IMR-90 (cell line): ENCODE results near the gene DAB1. TPM values are rescaled to one million over a fixed set of nuclear protein-coding genes. Genes with fewer than 3 reads are reported as not detected.

ENCODE experiments used
- ATAC-seq: fragments of 200-7000 bp; cut with Tn5 transposase; 2 replicates; pipeline ENCODE4 v1.9.1; 2020; ENCODE audit warnings: low read depth, mild to moderate bottlenecking, moderate library complexity
- BruUV-seq: library from RNA; stranded (reverse); fragments of 400-500 nt; replicated peaks from 2 replicates; lab custom pipeline; 2021; lab: Mats Ljungman, UMichigan
- CTCF ChIA-PET: fragments of 300-600 bp; formaldehyde crosslinking; extraction: SDS; loops from one replicate; lab custom pipeline; 2021; ENCODE audit warnings: antibody characterized with exemption; lab: Yijun Ruan, JAX
- POLR2A ChIA-PET: fragments of 300-600 bp; sonication (Branson Sonifier 250); formaldehyde crosslinking; loops from one replicate; lab custom pipeline; 2022; ENCODE audit warnings: antibody characterized with exemption; ENCODE audit not compliant: unreplicated experiment; lab: Charles Lee
- DNase-seq: peaks from one replicate; pipeline ENCODE4 v3.0.0; 2013
- H2AFZ ChIP-seq: replicated peaks from 2 replicates; pipeline ENCODE3; 2013; ENCODE audit warnings: low read length, mild to moderate bottlenecking; ENCODE audit not compliant: poor library complexity
- H2AK5ac ChIP-seq: 2 replicates; pipeline ENCODE4 v1.6.1; 2013; ENCODE audit warnings: low read depth, low read length, inconsistent platforms
- H2AK9ac ChIP-seq: replicated peaks from 2 replicates; pipeline ENCODE3; 2013; ENCODE audit warnings: mild to moderate bottlenecking, low read depth, low read length, moderate library complexity; ENCODE audit not compliant: poor library complexity
- H2BK120ac ChIP-seq: 2 replicates; pipeline ENCODE4 v1.6.1; 2013; ENCODE audit warnings: low read depth, low read length, inconsistent platforms
- H2BK15ac ChIP-seq: 3 replicates; pipeline ENCODE4 v1.6.1; 2013; ENCODE audit warnings: low read depth, low read length, inconsistent platforms
- H2BK20ac ChIP-seq: 2 replicates; pipeline ENCODE4 v1.6.1; 2013; ENCODE audit warnings: low read depth, mild to moderate bottlenecking, inconsistent platforms, low read length, moderate library complexity
- H2BK5ac ChIP-seq: 2 replicates; pipeline ENCODE4 v1.6.1; 2013; ENCODE audit warnings: mild to moderate bottlenecking, low read depth, low read length, inconsistent platforms; ENCODE audit not compliant: poor library complexity, severe bottlenecking
- H3K14ac ChIP-seq: replicated peaks from 2 replicates; pipeline ENCODE4 v1.6.1; 2013; ENCODE audit warnings: low read depth, low read length, inconsistent platforms
- H3K18ac ChIP-seq: 2 replicates; pipeline ENCODE4 v1.6.1; 2013; ENCODE audit warnings: low read depth, low read length, control low read depth
- H3K23ac ChIP-seq: 2 replicates; pipeline ENCODE4 v1.6.1; 2013; ENCODE audit warnings: low read depth, low read length, inconsistent platforms
- H3K27ac ChIP-seq: 2 replicates; pipeline ENCODE4 v1.5.1; 2013; ENCODE audit warnings: mild to moderate bottlenecking, control low read depth, low read length; ENCODE audit not compliant: insufficient read depth
- H3K27me3 ChIP-seq: 2 replicates; pipeline ENCODE4 v1.6.1; 2013; ENCODE audit warnings: low read length; ENCODE audit not compliant: control insufficient read depth, insufficient read depth
- H3K36me3 ChIP-seq: 2 replicates; pipeline ENCODE4 v1.6.1; 2013; ENCODE audit warnings: low read length, mixed read lengths; ENCODE audit not compliant: control insufficient read depth, insufficient read depth
- H3K4ac ChIP-seq: 2 replicates; pipeline ENCODE4 v1.6.1; 2013; ENCODE audit warnings: low read depth, low read length, inconsistent platforms
- H3K4me1 ChIP-seq: 2 replicates; pipeline ENCODE4 v1.6.1; 2013; ENCODE audit warnings: low read length, mixed read lengths; ENCODE audit not compliant: control insufficient read depth, insufficient read depth
- H3K4me2 ChIP-seq: 2 replicates; pipeline ENCODE4 v1.6.1; 2013; ENCODE audit warnings: low read depth, mild to moderate bottlenecking, control low read depth, low read length, moderate library complexity
- H3K4me3 ChIP-seq: 2 replicates; pipeline ENCODE4 v1.5.1; 2013; ENCODE audit warnings: low read depth, mild to moderate bottlenecking, control low read depth, low read length, moderate library complexity; ENCODE audit not compliant: insufficient read depth
- H3K56ac ChIP-seq: 2 replicates; pipeline ENCODE4 v1.6.1; 2013; ENCODE audit warnings: low read length, inconsistent platforms; ENCODE audit not compliant: insufficient read depth; ENCODE audit errors: extremely low read depth
- H3K79me1 ChIP-seq, 2 experiments: 2 replicates each; pipeline ENCODE4 v1.6.1; 2013; ENCODE audit warnings: low read length in 2 of 2, inconsistent platforms in 1 of 2, low read depth in 1 of 2
- H3K9ac ChIP-seq: 2 replicates; pipeline ENCODE4 v1.6.1; 2013; ENCODE audit warnings: low read depth, low read length, control low read depth
- H3K9me1 ChIP-seq: 2 replicates; pipeline ENCODE4 v1.6.1; 2013; ENCODE audit warnings: low read length, inconsistent platforms; ENCODE audit not compliant: insufficient read depth
- H3K9me3 ChIP-seq: 2 replicates; pipeline ENCODE4 v1.6.1; 2013; ENCODE audit warnings: low read length; ENCODE audit not compliant: control insufficient read depth, insufficient read depth
- H4K20me1 ChIP-seq: 2 replicates; pipeline ENCODE4 v1.6.1; 2013; ENCODE audit warnings: low read length, inconsistent platforms; ENCODE audit not compliant: insufficient read depth
- H4K5ac ChIP-seq: 2 replicates; pipeline ENCODE4 v1.6.1; 2013; ENCODE audit warnings: mild to moderate bottlenecking, low read depth, low read length, control low read depth
- H4K8ac ChIP-seq, 2 experiments: 2 replicates each; pipeline ENCODE4 v1.6.1; 2013; ENCODE audit warnings: low read depth in 2 of 2, low read length in 2 of 2, control low read depth in 1 of 2, inconsistent platforms in 1 of 2
- H4K91ac ChIP-seq: 2 replicates; pipeline ENCODE4 v1.6.1; 2013; ENCODE audit warnings: low read depth, low read length, inconsistent platforms; ENCODE audit not compliant: insufficient read depth
- BHLHE40 ChIP-seq: fragments of 150-350 bp; IDR thresholded peaks from 2 replicates; pipeline ENCODE4 v1.6.1; 2016; ENCODE audit warnings: mild to moderate bottlenecking, low read depth, low read length
- CEBPB ChIP-seq: IDR thresholded peaks from 2 replicates; pipeline ENCODE4 v1.6.1; 2012; ENCODE audit warnings: low read depth, low read length, improper control_type of control experiment
- CHD1 ChIP-seq: IDR thresholded peaks from 2 replicates; pipeline ENCODE4 v1.6.1; 2012; ENCODE audit warnings: low read depth, low read length, improper control_type of control experiment
- CTCF ChIP-seq: conservative IDR thresholded peaks from 2 replicates; pipeline ENCODE4 v1.5.1; 2012; ENCODE audit warnings: mild to moderate bottlenecking, low read depth, low read length, improper control_type of control experiment
- ELK1 ChIP-seq: fragments of 150-350 bp; IDR thresholded peaks from 2 replicates; pipeline ENCODE4 v1.6.1; 2016; ENCODE audit warnings: low read depth, mild to moderate bottlenecking, low read length, moderate library complexity, borderline replicate concordance
- FOS ChIP-seq: fragments of 150-350 bp; IDR thresholded peaks from 2 replicates; pipeline ENCODE4 v1.6.1; 2016; ENCODE audit warnings: low read depth, low read length
- MAFK ChIP-seq: IDR thresholded peaks from 2 replicates; pipeline ENCODE4 v1.6.1; 2012; ENCODE audit warnings: low read depth, low read length, improper control_type of control experiment
- MAZ ChIP-seq: IDR thresholded peaks from 2 replicates; pipeline ENCODE4 v1.6.1; 2012; ENCODE audit warnings: low read depth, mild to moderate bottlenecking, low read length, improper control_type of control experiment, moderate library complexity, borderline replicate concordance
- MXI1 ChIP-seq: IDR thresholded peaks from 2 replicates; pipeline ENCODE4 v1.6.1; 2012; ENCODE audit warnings: low read depth, mild to moderate bottlenecking, low read length, moderate library complexity, borderline replicate concordance
- NFE2L2 ChIP-seq: fragments of 150-350 bp; IDR thresholded peaks from 2 replicates; pipeline ENCODE4 v1.6.1; 2016; ENCODE audit warnings: low read depth, mild to moderate bottlenecking, low read length
- POLR2A ChIP-seq: IDR thresholded peaks from 2 replicates; pipeline ENCODE4 v1.6.1; 2012; ENCODE audit warnings: mild to moderate bottlenecking, low read depth, low read length
- RAD21 ChIP-seq: IDR thresholded peaks from 2 replicates; pipeline ENCODE4 v1.6.1; 2012; ENCODE audit warnings: low read length, improper control_type of control experiment
- RCOR1 ChIP-seq: IDR thresholded peaks from 2 replicates; pipeline ENCODE4 v1.6.1; 2012; ENCODE audit warnings: mild to moderate bottlenecking, low read length, improper control_type of control experiment; ENCODE audit not compliant: insufficient replicate concordance
- RFX5 ChIP-seq: IDR thresholded peaks from 2 replicates; pipeline ENCODE4 v1.8.0; 2012; ENCODE audit warnings: low read depth, mild to moderate bottlenecking, low read length, moderate library complexity
- SMC3 ChIP-seq: fragments of 150-350 bp; IDR thresholded peaks from 2 replicates; pipeline ENCODE4 v1.6.1; 2016; ENCODE audit warnings: low read depth, mild to moderate bottlenecking, antibody characterized with exemption, low read length, moderate library complexity
- USF2 ChIP-seq: fragments of 150-350 bp; IDR thresholded peaks from 2 replicates; pipeline ENCODE4 v1.6.1; 2017; ENCODE audit warnings: mild to moderate bottlenecking, antibody characterized with exemption, low read length, low read depth
- WGBS, 2 experiments: methylation state at CpG; one replicate each; pipeline versions ENCODE4 v1.1.5 to v1.1.7; 2013; ENCODE audit warnings: missing lambda C conversion rate in 2 of 2; ENCODE audit not compliant: insufficient read length in 1 of 2; ENCODE audit errors: extremely low coverage in 2 of 2; 5-methylcytosine and 5-hydroxymethylcytosine counted together
- dilution Hi-C: fragments of 300-500 bp; cut with HindIII; formaldehyde crosslinking; loops from one replicate; pipeline ENCODE4 v1.14.3; 2018; ENCODE audit warnings: low sequenced_read_pairs; ENCODE audit not compliant: unreplicated experiment
- in situ Hi-C: fragments of 300-500 bp; cut with MboI; formaldehyde crosslinking; loops from 3 replicates; pipeline ENCODE4 v1.14.3; 2019; ENCODE audit warnings: low sequenced_read_pairs, inconsistent platforms, mixed read lengths
- intact Hi-C: fragments of 100-400 bp; cut with micrococcal nuclease; formaldehyde crosslinking; loops from 2 replicates; pipeline ENCODE4 v1.10.0; 2022
- polyA plus RNA-seq, 3 experiments: library from polyadenylated mRNA; depleted of rRNA; stranded (reverse); fragments of >200 nt; gene quantifications; 2 replicates each; pipeline ENCODE4 v1.2.3, GENCODE V29; 2012; ENCODE audit warnings: low replicate concordance in 1 of 3
- total RNA-seq: library from RNA; depleted of rRNA; stranded (reverse); fragments of >200 nt; gene quantifications from 2 replicates; pipeline ENCODE4 v1.2.3, GENCODE V29; 2012

DAB1 gene
- total and polyA plus RNA-seq, 2 of the 4 experiments (the other 2 are of a cell fraction): 0.18 to 0.41 TPM

- Histone ChIP-seq H3K4me2 (peak overlapping the region; percentile 40; the same call in 1 of the 2 replicates), H4K20me1 (no peaks in the 10 kb centered on the region), H3K4ac (no peak overlapping the region), H3K27me3 (no peaks in the 10 kb centered on the region), H2BK15ac (no peak overlapping the region), H3K9me1 (no peaks in the 10 kb centered on the region), H3K27ac (no peak overlapping the region), H3K9me3 (no peaks in the 10 kb centered on the region), H3K79me1 (no peaks in the 10 kb centered on the region), H3K18ac (no peak overlapping the region), H2AK9ac (no peak overlapping the region), H4K5ac (no peak overlapping the region), H2BK5ac (no peak overlapping the region), H3K4me3 (no peak overlapping the region), H3K9ac (no peak overlapping the region), H2AFZ (no peak overlapping the region), H3K4me1 (peaks cover 2% of the 10 kb centered on the region; the same call in 1 of the 2 replicates), H2AK5ac (no peak overlapping the region), H3K56ac (no peak overlapping the region), H4K91ac (no peak overlapping the region), H3K14ac (no peak overlapping the region), H3K36me3 (no peaks in the 10 kb centered on the region), H3K23ac (no peak overlapping the region), H2BK120ac (no peak overlapping the region), H2BK20ac (no peak overlapping the region), H4K8ac (no peak overlapping the region)
- in situ Hi-C loops: no loop called here
- ATAC-seq: no peak
- BruUV-seq: no TSS peak
- CTCF ChIA-PET: interaction anchor here (1.4 kb wide), 1 partner anchor 8 kb away, joined by 11 read pairs; no protein-coding TSS in a partner anchor
- no CpG with 5 or more reads among the region's 5 CpGs for WGBS, 2 experiments
- POLR2A ChIA-PET: no interaction called here
- intact Hi-C loops: no loop called here
- TF ChIP-seq MAZ: no peak
- TF ChIP-seq ELK1: no peak
- no peak for TF ChIP-seq MAFK
- no peak for TF ChIP-seq SMC3
- TF ChIP-seq RCOR1: no peak
- TF ChIP-seq RFX5: no peak
- TF ChIP-seq MXI1: no peak
- no peak for TF ChIP-seq BHLHE40
- TF ChIP-seq CEBPB: no peak
- TF ChIP-seq RAD21: no peak
- no peak for TF ChIP-seq CHD1
- TF ChIP-seq NFE2L2: no peak
- no peak for TF ChIP-seq POLR2A
- TF ChIP-seq USF2: no peak
- no peak for TF ChIP-seq FOS
- TF ChIP-seq CTCF: no peak
- DNase-seq: peak; percentile 12
- dilution Hi-C loops: no loop called here
Measured at GRCh38 chr1:57431400-57431799, 7.5 kb upstream of the DAB1 start.
